Ectodermal cell (in vitro differentiated cells): ENCODE measurements around the gene IGLL5.

ENCODE experiments used
- H3K27ac ChIP-seq: 2 replicates; pipeline ENCODE4 v1.7.0; 2013; ENCODE audit warnings: mild to moderate bottlenecking, low read depth, low read length; ENCODE audit not compliant: insufficient read depth, poor library complexity, severe bottlenecking
- H3K27me3 ChIP-seq: 2 replicates; pipeline ENCODE4 v1.7.0; 2013; ENCODE audit warnings: mild to moderate bottlenecking, low read length; ENCODE audit not compliant: insufficient read depth, control insufficient read depth, poor library complexity, severe bottlenecking
- H3K36me3 ChIP-seq: one replicate; pipeline ENCODE4 v1.7.0; 2013; ENCODE audit warnings: low read length; ENCODE audit not compliant: control insufficient read depth, insufficient read depth
- H3K4me1 ChIP-seq: one replicate; pipeline ENCODE4 v1.7.0; 2013; ENCODE audit warnings: low read length; ENCODE audit not compliant: control insufficient read depth, insufficient read depth
- H3K4me3 ChIP-seq: 2 replicates; pipeline ENCODE4 v1.7.0; 2013; ENCODE audit warnings: low read depth, low read length, control low read depth; ENCODE audit not compliant: insufficient read depth
- H3K9me3 ChIP-seq: 2 replicates; pipeline ENCODE4 v1.7.0; 2013; ENCODE audit warnings: mild to moderate bottlenecking, low read length, moderate library complexity; ENCODE audit not compliant: control insufficient read depth
- WGBS, 2 experiments: methylation state at CpG; one replicate each; pipeline ENCODE4 v1.1.7; 2013; ENCODE audit warnings: missing lambda C conversion rate in 2 of 2; 5-methylcytosine and 5-hydroxymethylcytosine counted together

The IGLL5 gene

GRCh38 chr22:22877523-22878210 lies 9.9 kb upstream of the IGLL5 start:
- Histone ChIP-seq H3K4me3 (no peak overlapping the region), H3K4me1 (no peaks in the 10 kb centered on the region), H3K9me3 (no peaks in the 10 kb centered on the region), H3K27ac (no peak overlapping the region), H3K27me3 (no peaks in the 10 kb centered on the region), H3K36me3 (no peaks in the 10 kb centered on the region)
- 29 to 30% methylated on average over 7 of the region's 7 CpGs for WGBS, 2 experiments

GRCh38 chr22:22878211-22878570 lies 9.4 kb upstream of the IGLL5 start:
- no peaks in the 10 kb centered on the region for H3K9me3 ChIP-seq
- no peak overlapping the region for H3K4me3 ChIP-seq
- WGBS, 2 experiments, result 87 to 90% methylated on average over 2 of the region's 2 CpGs
- no peak overlapping the region for H3K27ac ChIP-seq
- H3K36me3 ChIP-seq, result no peaks in the 10 kb centered on the region
- no peaks in the 10 kb centered on the region for H3K4me1 ChIP-seq
- no peaks in the 10 kb centered on the region for H3K27me3 ChIP-seq

GRCh38 chr22:22878801-22879674 lies 8.6 kb upstream of the IGLL5 start:
- Histone ChIP-seq H3K4me3 (no peak overlapping the region), H3K27me3 (no peaks in the 10 kb centered on the region), H3K36me3 (no peaks in the 10 kb centered on the region), H3K4me1 (no peaks in the 10 kb centered on the region), H3K9me3 (no peaks in the 10 kb centered on the region), H3K27ac (no peak overlapping the region)
- 83 to 87% methylated on average over 11 of the region's 11 CpGs for WGBS, 2 experiments

GRCh38 chr22:22879675-22880155 lies 7.9 kb upstream of the IGLL5 start:
- WGBS, 2 experiments, result 77 to 79% methylated on average over 5 of the region's 5 CpGs
- no peaks in the 10 kb centered on the region for H3K36me3 ChIP-seq
- H3K4me1 ChIP-seq, result no peaks in the 10 kb centered on the region
- H3K27ac ChIP-seq, result no peak overlapping the region
- H3K4me3 ChIP-seq, result no peak overlapping the region
- H3K9me3 ChIP-seq, result no peaks in the 10 kb centered on the region
- H3K27me3 ChIP-seq, result no peaks in the 10 kb centered on the region

- Histone ChIP-seq H3K36me3 (no peaks in the 10 kb centered on the region), H3K27ac (no peak overlapping the region), H3K27me3 (no peaks in the 10 kb centered on the region), H3K9me3 (no peaks in the 10 kb centered on the region), H3K4me3 (no peak overlapping the region), H3K4me1 (no peaks in the 10 kb centered on the region)
- WGBS, 2 experiments, result 81 to 84% methylated on average over 9 of the region's 9 CpGs
Measured at GRCh38 chr22:22880645-22881044, 7.0 kb upstream of the IGLL5 start.

GRCh38 chr22:22881116-22882000 lies 6.3 kb upstream of the IGLL5 start:
- no peaks in the 10 kb centered on the region for H3K27me3 ChIP-seq

GRCh38 chr22:22882033-22882717 lies 5.4 kb upstream of the IGLL5 start:
- WGBS, 2 experiments, result 87 to 89% methylated on average over 6 of the region's 6 CpGs
- H3K27me3 ChIP-seq, result no peaks in the 10 kb centered on the region
- no peaks in the 10 kb centered on the region for H3K9me3 ChIP-seq
- H3K27ac ChIP-seq, result no peak overlapping the region
- no peaks in the 10 kb centered on the region for H3K36me3 ChIP-seq
- H3K4me3 ChIP-seq, result no peak overlapping the region
- no peaks in the 10 kb centered on the region for H3K4me1 ChIP-seq

More at GRCh38 chr22:22881116-22882000, 6.3 kb upstream of the IGLL5 start:
- Histone ChIP-seq H3K36me3 (no peaks in the 10 kb centered on the region), H3K27ac (no peak overlapping the region), H3K9me3 (no peaks in the 10 kb centered on the region), H3K4me1 (no peaks in the 10 kb centered on the region), H3K4me3 (no peak overlapping the region)
- 86 to 88% methylated on average over 10 of the region's 10 CpGs for WGBS, 2 experiments

GRCh38 chr22:22883090-22883727 lies 4.4 kb upstream of the IGLL5 start:
- Histone ChIP-seq H3K4me3 (no peak overlapping the region), H3K4me1 (no peaks in the 10 kb centered on the region), H3K9me3 (no peaks in the 10 kb centered on the region), H3K36me3 (no peaks in the 10 kb centered on the region), H3K27me3 (no peaks in the 10 kb centered on the region), H3K27ac (no peak overlapping the region)
- 82 to 84% methylated on average over 11 of the region's 11 CpGs for WGBS, 2 experiments
